HFFc6 (cell line): ENCODE data around the gene GNPAT. TPM values are rescaled to one million over a fixed set of nuclear protein-coding genes. Genes with fewer than 3 reads are reported as not detected.

Source experiments
- DNase-seq: peaks from one replicate; pipeline ENCODE4 v3.0.0-alpha.2; 2018
- H3K27ac Mint-ChIP-seq: 2 replicates; pipeline ENCODE4 v1.8.0; 2020; ENCODE audit warnings: mild to moderate bottlenecking, mixed read lengths
- H3K27me3 Mint-ChIP-seq: 2 replicates; pipeline ENCODE4 v1.8.0; 2021; ENCODE audit warnings: mild to moderate bottlenecking, moderate library complexity, mixed read lengths; ENCODE audit not compliant: insufficient read depth
- H3K36me3 Mint-ChIP-seq: 2 replicates; pipeline ENCODE4 v1.8.0; 2021; ENCODE audit warnings: low read depth, mixed read lengths
- H3K4me1 Mint-ChIP-seq: 2 replicates; pipeline ENCODE4 v1.8.0; 2020; ENCODE audit warnings: low read depth, mixed read lengths
- H3K4me3 Mint-ChIP-seq: 2 replicates; pipeline ENCODE4 v1.8.0; 2020; ENCODE audit warnings: mild to moderate bottlenecking, moderate library complexity, mixed read lengths
- H3K9me3 Mint-ChIP-seq: 2 replicates; pipeline ENCODE4 v1.8.0; 2020; ENCODE audit warnings: mild to moderate bottlenecking, mixed read lengths
- CTCF ChIP-seq: fragments of 200-600 bp; sonication (generic); IDR thresholded peaks from 2 replicates; pipeline ENCODE4 v1.5.0; 2021; ENCODE audit warnings: antibody characterized with exemption, mild to moderate bottlenecking
- total RNA-seq, 6 experiments: library from RNA; stranded (reverse); fragmentation: NEBNext Ultra II Directional; extraction: Animal tissue kit (Norgen Biotek cat#: 25700); gene quantifications; 2 replicates in 1 of 6; 3 replicates in 5 of 6; pipeline ENCODE4 v1.2.3, GENCODE V29; 2021

GNPAT gene
- total RNA-seq, 6 experiments from 2014 or later, result 32.5 to 37.2 (median 34.8) TPM

- H3K4me1 Mint-ChIP-seq, result peaks cover 6% of the 10 kb centered on the region
- H3K36me3 Mint-ChIP-seq, result no peaks in the 10 kb centered on the region
- peaks cover 33% of the 10 kb centered on the region for H3K27me3 Mint-ChIP-seq
Observed at GRCh38 chr1:231201979-231202633, 38.9 kb upstream of the GNPAT start.

GRCh38 chr1:231203259-231204057 lies 37.6 kb upstream of the GNPAT start:
- no peak for DNase-seq
- no peak for TF ChIP-seq CTCF
- no peaks in the 10 kb centered on the region for H3K9me3 Mint-ChIP-seq
- no peak overlapping the region for H3K4me3 Mint-ChIP-seq
- H3K27me3 Mint-ChIP-seq, result peaks cover 35% of the 10 kb centered on the region
- H3K4me1 Mint-ChIP-seq, result peaks cover 6% of the 10 kb centered on the region
- no peaks in the 10 kb centered on the region for H3K36me3 Mint-ChIP-seq
- no peak overlapping the region for H3K27ac Mint-ChIP-seq

More at GRCh38 chr1:231201979-231202633, 38.9 kb upstream of the GNPAT start:
- Mint-ChIP-seq H3K9me3 (no peaks in the 10 kb centered on the region), H3K27ac (no peak overlapping the region), H3K4me3 (no peak overlapping the region)
- no peak for DNase-seq
- no peak for TF ChIP-seq CTCF

GRCh38 chr1:231206856-231207255 lies 34.2 kb upstream of the GNPAT start:
- DNase-seq, result no peak
- H3K9me3 Mint-ChIP-seq, result no peaks in the 10 kb centered on the region
- H3K4me1 Mint-ChIP-seq, result 0 out of 2 replicates have a peak, but pooled peaks cover 5% of the 10 kb centered on the region
- no peaks in the 10 kb centered on the region for H3K36me3 Mint-ChIP-seq
- no peak overlapping the region for H3K27ac Mint-ChIP-seq
- H3K4me3 Mint-ChIP-seq, result no peak overlapping the region
- peaks cover 31% of the 10 kb centered on the region for H3K27me3 Mint-ChIP-seq
- TF ChIP-seq CTCF, result no peak

- no peaks in the 10 kb centered on the region for H3K9me3 Mint-ChIP-seq
- H3K27me3 Mint-ChIP-seq, result peaks cover 30% of the 10 kb centered on the region
- H3K4me3 Mint-ChIP-seq, result no peak overlapping the region
- TF ChIP-seq CTCF, result no peak
- DNase-seq, result no peak
- no peaks in the 10 kb centered on the region for H3K36me3 Mint-ChIP-seq
- no peak overlapping the region for H3K27ac Mint-ChIP-seq
- 0 out of 2 replicates have a peak, but pooled peaks cover 5% of the 10 kb centered on the region for H3K4me1 Mint-ChIP-seq
Observed at GRCh38 chr1:231207437-231207836, 33.6 kb upstream of the GNPAT start.

GRCh38 chr1:231208980-231209379 lies 32.0 kb upstream of the GNPAT start:
- Mint-ChIP-seq H3K4me1 (0 out of 2 replicates have a peak, but pooled peaks cover 5% of the 10 kb centered on the region), H3K27ac (no peak overlapping the region), H3K27me3 (peaks cover 28% of the 10 kb centered on the region), H3K36me3 (no peaks in the 10 kb centered on the region), H3K9me3 (no peaks in the 10 kb centered on the region), H3K4me3 (no peak overlapping the region)
- no peak for DNase-seq
- no peak for TF ChIP-seq CTCF
